Measurements from ENCODE around the gene BECN2.

The BECN2 gene

GRCh38 chr1:241964550-241965282 lies 7.1 kb downstream of the BECN2 start:
- no peaks in the 10 kb centered on the region for H3K27me3 ChIP-seq (replicated peaks; ENCODE audit: control insufficient read depth, insufficient read depth, low read length)
- TF ChIP-seq CTCF (IDR thresholded peaks at IDR 0.05; ENCODE audit: insufficient read depth, low read length, poor library complexity, severe bottlenecking): no peak
- DNase-seq (ENCODE audit: extremely low read depth, insufficient read length): no peak

GRCh38 chr1:241968611-241969010 lies 11.0 kb downstream of the BECN2 start:
- no peak for DNase-seq (ENCODE audit: extremely low read depth, insufficient read length)
- no peak overlapping the region for H3K4me3 ChIP-seq (replicated peaks; ENCODE audit: low read depth, low read length)
- no peaks in the 10 kb centered on the region for H3K36me3 ChIP-seq (ENCODE audit: control insufficient read depth, insufficient read depth, low read length)
- no peak for TF ChIP-seq CTCF (IDR thresholded peaks at IDR 0.05; ENCODE audit: insufficient read depth, low read length, poor library complexity, severe bottlenecking)
- H3K27me3 ChIP-seq (replicated peaks; ENCODE audit: control insufficient read depth, insufficient read depth, low read length): no peaks in the 10 kb centered on the region

More at GRCh38 chr1:241964550-241965282, 7.1 kb downstream of the BECN2 start:
- Histone ChIP-seq H3K36me3 (ENCODE audit: control insufficient read depth, insufficient read depth, low read length) (no peaks in the 10 kb centered on the region), H3K4me3 (replicated peaks; ENCODE audit: low read depth, low read length) (no peak overlapping the region)

GRCh38 chr1:241972703-241973369 lies 15.3 kb downstream of the BECN2 start:
- Histone ChIP-seq H3K4me3 (replicated peaks; ENCODE audit: low read depth, low read length) (no peak overlapping the region), H3K27me3 (replicated peaks; ENCODE audit: control insufficient read depth, insufficient read depth, low read length) (no peaks in the 10 kb centered on the region), H3K36me3 (ENCODE audit: control insufficient read depth, insufficient read depth, low read length) (no peaks in the 10 kb centered on the region)
- no peak for DNase-seq (ENCODE audit: extremely low read depth, insufficient read length)
- TF ChIP-seq CTCF (IDR thresholded peaks at IDR 0.05; ENCODE audit: insufficient read depth, low read length, poor library complexity, severe bottlenecking): no peak

- Histone ChIP-seq H3K36me3 (ENCODE audit: control insufficient read depth, insufficient read depth, low read length) (no peaks in the 10 kb centered on the region), H3K27me3 (replicated peaks; ENCODE audit: control insufficient read depth, insufficient read depth, low read length) (no peaks in the 10 kb centered on the region), H3K4me3 (replicated peaks; ENCODE audit: low read depth, low read length) (no peak overlapping the region)
- TF ChIP-seq CTCF (IDR thresholded peaks at IDR 0.05; ENCODE audit: insufficient read depth, low read length, poor library complexity, severe bottlenecking): no peak
- no peak for DNase-seq (ENCODE audit: extremely low read depth, insufficient read length)
These were observed 18.7 kb downstream of the BECN2 start for GRCh38 chr1:241976229-241976628.

GRCh38 chr1:241979071-241979470 lies 21.5 kb downstream of the BECN2 start:
- H3K27me3 ChIP-seq (replicated peaks; ENCODE audit: control insufficient read depth, insufficient read depth, low read length): no peaks in the 10 kb centered on the region
- no peaks in the 10 kb centered on the region for H3K36me3 ChIP-seq (ENCODE audit: control insufficient read depth, insufficient read depth, low read length)
- H3K4me3 ChIP-seq (replicated peaks; ENCODE audit: low read depth, low read length): no peak overlapping the region
- TF ChIP-seq CTCF (IDR thresholded peaks at IDR 0.05; ENCODE audit: insufficient read depth, low read length, poor library complexity, severe bottlenecking): no peak
- DNase-seq (ENCODE audit: extremely low read depth, insufficient read length): no peak

All from GM06990 (cell line).